ENCODE measurements around the gene TCF7. TPM values are rescaled to one million over a fixed set of nuclear protein-coding genes. Genes with fewer than 3 reads are reported as not detected.

The TCF7 gene
- total and polyA plus RNA-seq, 7 donors = 0.24 to 2.6 (median 1.0) TPM

GRCh38 chr5:134088994-134089560, 25.4 kb upstream of the TCF7 start:
- Histone ChIP-seq H3K4me3 (no peak overlapping the region), H3K4me1 (no peaks in the 10 kb centered on the region), H3K9me3 (no peaks in the 10 kb centered on the region), H3K27ac (no peak overlapping the region), H3K36me3 (ENCODE audit: insufficient read depth in 1 of 2, low read depth in 1 of 2) (no peaks in the 10 kb centered on the region), H3K27me3 (ENCODE audit: insufficient read depth in 3 of 3, low read length in 2 of 3) (no peaks in the 10 kb centered on the region)
- intact Hi-C loops (cut with DNase I) = no loop called here
- no peak for ATAC-seq
- WGBS, 3 donors = 83 to 89% (median 88%) methylated on average over 5 of the region's 5 CpGs
- no peak for TF ChIP-seq CTCF (IDR thresholded peaks at IDR 0.05)
- no peak for DNase-seq

GRCh38 chr5:134090522-134090921, 24.0 kb upstream of the TCF7 start:
- no peaks in the 10 kb centered on the region for H3K4me1 ChIP-seq
- DNase-seq = no peak
- H3K27me3 ChIP-seq (ENCODE audit: insufficient read depth in 3 of 3, low read length in 2 of 3) = no peaks in the 10 kb centered on the region
- no peaks in the 10 kb centered on the region for H3K36me3 ChIP-seq (ENCODE audit: insufficient read depth in 1 of 2, low read depth in 1 of 2)
- H3K4me3 ChIP-seq = no peak overlapping the region
- H3K9me3 ChIP-seq = no peaks in the 10 kb centered on the region
- no peak for ATAC-seq
- H3K27ac ChIP-seq = no peak overlapping the region
- no peak for TF ChIP-seq CTCF (IDR thresholded peaks at IDR 0.05)
- intact Hi-C loops (cut with DNase I) = no loop called here
- WGBS, 3 donors = 61 to 71% (median 70%) methylated on average over 5 of the region's 5 CpGs

- H3K27me3 ChIP-seq (ENCODE audit: insufficient read depth in 3 of 3, low read length in 2 of 3) = peaks cover 0 to 3% (median 0%) of the 10 kb centered on the region in 3 donors
- H3K27ac ChIP-seq = no peak overlapping the region
- H3K36me3 ChIP-seq (ENCODE audit: insufficient read depth in 1 of 2, low read depth in 1 of 2) = no peaks in the 10 kb centered on the region
- ATAC-seq = no peak
- H3K4me3 ChIP-seq = no peak overlapping the region
- H3K4me1 ChIP-seq = no peaks in the 10 kb centered on the region
- intact Hi-C loops (cut with DNase I) = no loop called here
- no peaks in the 10 kb centered on the region for H3K9me3 ChIP-seq
- WGBS, 3 donors = 79 to 89% (median 81%) methylated on average over 6 of the region's 6 CpGs
- TF ChIP-seq CTCF (IDR thresholded peaks at IDR 0.05) = no peak
- no peak for DNase-seq
These were observed 22.8 kb upstream of the TCF7 start for GRCh38 chr5:134091626-134092121.

- no peaks in the 10 kb centered on the region for H3K36me3 ChIP-seq (ENCODE audit: insufficient read depth in 1 of 2, low read depth in 1 of 2)
- H3K9me3 ChIP-seq = no peaks in the 10 kb centered on the region
- H3K4me3 ChIP-seq = no peak overlapping the region
- no peak for TF ChIP-seq CTCF (IDR thresholded peaks at IDR 0.05)
- ATAC-seq (peak; percentile 67 to 77 (median 74)), DNase-seq (no peak)
- WGBS, 3 donors = 57 to 94% (median 86%) methylated on average over 1 of the region's 1 CpG
- peaks cover 0 to 3% (median 0%) of the 10 kb centered on the region in 3 donors for H3K27me3 ChIP-seq (ENCODE audit: insufficient read depth in 3 of 3, low read length in 2 of 3)
- H3K4me1 ChIP-seq = no peaks in the 10 kb centered on the region
- no peak overlapping the region for H3K27ac ChIP-seq
- intact Hi-C loops (cut with DNase I) = no loop called here
These were observed 21.6 kb upstream of the TCF7 start for GRCh38 chr5:134092875-134093274.

GRCh38 chr5:134093351-134093750, 21.1 kb upstream of the TCF7 start:
- H3K27me3 ChIP-seq (ENCODE audit: insufficient read depth in 3 of 3, low read length in 2 of 3) = peaks cover 0 to 3% (median 0%) of the 10 kb centered on the region in 3 donors
- peak in 2 of 4 donors; percentile 7 to 19 for ATAC-seq
- WGBS, 3 donors = 95 to 96% (median 96%) methylated on average over 5 of the region's 5 CpGs

More at GRCh38 chr5:134093351-134093750, 21.1 kb upstream of the TCF7 start:
- no peaks in the 10 kb centered on the region for H3K36me3 ChIP-seq (ENCODE audit: insufficient read depth in 1 of 2, low read depth in 1 of 2)
- TF ChIP-seq CTCF (IDR thresholded peaks at IDR 0.05) = no peak
- DNase-seq = no peak
- H3K27ac ChIP-seq = no peak overlapping the region
- H3K4me3 ChIP-seq = no peak overlapping the region
- no peaks in the 10 kb centered on the region for H3K9me3 ChIP-seq
- H3K4me1 ChIP-seq = no peaks in the 10 kb centered on the region
- intact Hi-C loops (cut with DNase I) = no loop called here

All from psoas muscle (tissue), 8 donors.